IMR-90 (cell line): ENCODE results near the gene SPTY2D1. TPM values are rescaled to one million over a fixed set of nuclear protein-coding genes. Genes with fewer than 3 reads are reported as not detected.
"Not testable (repeated sequence)": the region's sequence is repeated elsewhere in the genome, so short reads cannot be mapped to it uniquely, and the experiment has no call there.

ENCODE experiments used
- ATAC-seq: fragments of 200-7000 bp; cut with Tn5 transposase; 2 replicates; pipeline ENCODE4 v1.9.1; 2020; ENCODE audit warnings: low read depth, mild to moderate bottlenecking, moderate library complexity
- BruUV-seq: library from RNA; stranded (reverse); fragments of 400-500 nt; replicated peaks from 2 replicates; lab custom pipeline; 2021; lab: Mats Ljungman, UMichigan
- CTCF ChIA-PET: fragments of 300-600 bp; formaldehyde crosslinking; extraction: SDS; loops from one replicate; lab custom pipeline; 2021; ENCODE audit warnings: antibody characterized with exemption; lab: Yijun Ruan, JAX
- POLR2A ChIA-PET: fragments of 300-600 bp; sonication (Branson Sonifier 250); formaldehyde crosslinking; loops from one replicate; lab custom pipeline; 2022; ENCODE audit warnings: antibody characterized with exemption; ENCODE audit not compliant: unreplicated experiment; lab: Charles Lee
- DNase-seq: peaks from one replicate; pipeline ENCODE4 v3.0.0; 2013
- H2AFZ ChIP-seq: replicated peaks from 2 replicates; pipeline ENCODE3; 2013; ENCODE audit warnings: low read length, mild to moderate bottlenecking; ENCODE audit not compliant: poor library complexity
- H2AK5ac ChIP-seq: 2 replicates; pipeline ENCODE4 v1.6.1; 2013; ENCODE audit warnings: low read depth, low read length, inconsistent platforms
- H2AK9ac ChIP-seq: replicated peaks from 2 replicates; pipeline ENCODE3; 2013; ENCODE audit warnings: mild to moderate bottlenecking, low read depth, low read length, moderate library complexity; ENCODE audit not compliant: poor library complexity
- H2BK120ac ChIP-seq: 2 replicates; pipeline ENCODE4 v1.6.1; 2013; ENCODE audit warnings: low read depth, low read length, inconsistent platforms
- H2BK15ac ChIP-seq: 3 replicates; pipeline ENCODE4 v1.6.1; 2013; ENCODE audit warnings: low read depth, low read length, inconsistent platforms
- H2BK20ac ChIP-seq: 2 replicates; pipeline ENCODE4 v1.6.1; 2013; ENCODE audit warnings: low read depth, mild to moderate bottlenecking, inconsistent platforms, low read length, moderate library complexity
- H2BK5ac ChIP-seq: 2 replicates; pipeline ENCODE4 v1.6.1; 2013; ENCODE audit warnings: mild to moderate bottlenecking, low read depth, low read length, inconsistent platforms; ENCODE audit not compliant: poor library complexity, severe bottlenecking
- H3K14ac ChIP-seq: replicated peaks from 2 replicates; pipeline ENCODE4 v1.6.1; 2013; ENCODE audit warnings: low read depth, low read length, inconsistent platforms
- H3K18ac ChIP-seq: 2 replicates; pipeline ENCODE4 v1.6.1; 2013; ENCODE audit warnings: low read depth, low read length, control low read depth
- H3K23ac ChIP-seq: 2 replicates; pipeline ENCODE4 v1.6.1; 2013; ENCODE audit warnings: low read depth, low read length, inconsistent platforms
- H3K27ac ChIP-seq: 2 replicates; pipeline ENCODE4 v1.5.1; 2013; ENCODE audit warnings: mild to moderate bottlenecking, control low read depth, low read length; ENCODE audit not compliant: insufficient read depth
- H3K27me3 ChIP-seq: 2 replicates; pipeline ENCODE4 v1.6.1; 2013; ENCODE audit warnings: low read length; ENCODE audit not compliant: control insufficient read depth, insufficient read depth
- H3K36me3 ChIP-seq: 2 replicates; pipeline ENCODE4 v1.6.1; 2013; ENCODE audit warnings: low read length, mixed read lengths; ENCODE audit not compliant: control insufficient read depth, insufficient read depth
- H3K4ac ChIP-seq: 2 replicates; pipeline ENCODE4 v1.6.1; 2013; ENCODE audit warnings: low read depth, low read length, inconsistent platforms
- H3K4me1 ChIP-seq: 2 replicates; pipeline ENCODE4 v1.6.1; 2013; ENCODE audit warnings: low read length, mixed read lengths; ENCODE audit not compliant: control insufficient read depth, insufficient read depth
- H3K4me2 ChIP-seq: 2 replicates; pipeline ENCODE4 v1.6.1; 2013; ENCODE audit warnings: low read depth, mild to moderate bottlenecking, control low read depth, low read length, moderate library complexity
- H3K4me3 ChIP-seq: 2 replicates; pipeline ENCODE4 v1.5.1; 2013; ENCODE audit warnings: low read depth, mild to moderate bottlenecking, control low read depth, low read length, moderate library complexity; ENCODE audit not compliant: insufficient read depth
- H3K56ac ChIP-seq: 2 replicates; pipeline ENCODE4 v1.6.1; 2013; ENCODE audit warnings: low read length, inconsistent platforms; ENCODE audit not compliant: insufficient read depth; ENCODE audit errors: extremely low read depth
- H3K79me1 ChIP-seq, 2 experiments: 2 replicates each; pipeline ENCODE4 v1.6.1; 2013; ENCODE audit warnings: low read length in 2 of 2, inconsistent platforms in 1 of 2, low read depth in 1 of 2
- H3K9ac ChIP-seq: 2 replicates; pipeline ENCODE4 v1.6.1; 2013; ENCODE audit warnings: low read depth, low read length, control low read depth
- H3K9me1 ChIP-seq: 2 replicates; pipeline ENCODE4 v1.6.1; 2013; ENCODE audit warnings: low read length, inconsistent platforms; ENCODE audit not compliant: insufficient read depth
- H3K9me3 ChIP-seq: 2 replicates; pipeline ENCODE4 v1.6.1; 2013; ENCODE audit warnings: low read length; ENCODE audit not compliant: control insufficient read depth, insufficient read depth
- H4K20me1 ChIP-seq: 2 replicates; pipeline ENCODE4 v1.6.1; 2013; ENCODE audit warnings: low read length, inconsistent platforms; ENCODE audit not compliant: insufficient read depth
- H4K5ac ChIP-seq: 2 replicates; pipeline ENCODE4 v1.6.1; 2013; ENCODE audit warnings: mild to moderate bottlenecking, low read depth, low read length, control low read depth
- H4K8ac ChIP-seq, 2 experiments: 2 replicates each; pipeline ENCODE4 v1.6.1; 2013; ENCODE audit warnings: low read depth in 2 of 2, low read length in 2 of 2, control low read depth in 1 of 2, inconsistent platforms in 1 of 2
- H4K91ac ChIP-seq: 2 replicates; pipeline ENCODE4 v1.6.1; 2013; ENCODE audit warnings: low read depth, low read length, inconsistent platforms; ENCODE audit not compliant: insufficient read depth
- WGBS, 2 experiments: methylation state at CpG; one replicate each; pipeline versions ENCODE4 v1.1.5 to v1.1.7; 2013; ENCODE audit warnings: missing lambda C conversion rate in 2 of 2; ENCODE audit not compliant: insufficient read length in 1 of 2; ENCODE audit errors: extremely low coverage in 2 of 2; 5-methylcytosine and 5-hydroxymethylcytosine counted together
- dilution Hi-C: fragments of 300-500 bp; cut with HindIII; formaldehyde crosslinking; loops from one replicate; pipeline ENCODE4 v1.14.3; 2018; ENCODE audit warnings: low sequenced_read_pairs; ENCODE audit not compliant: unreplicated experiment
- in situ Hi-C: fragments of 300-500 bp; cut with MboI; formaldehyde crosslinking; loops from 3 replicates; pipeline ENCODE4 v1.14.3; 2019; ENCODE audit warnings: low sequenced_read_pairs, inconsistent platforms, mixed read lengths
- intact Hi-C: fragments of 100-400 bp; cut with micrococcal nuclease; formaldehyde crosslinking; loops from 2 replicates; pipeline ENCODE4 v1.10.0; 2022
- polyA plus RNA-seq, 3 experiments: library from polyadenylated mRNA; depleted of rRNA; stranded (reverse); fragments of >200 nt; gene quantifications; 2 replicates each; pipeline ENCODE4 v1.2.3, GENCODE V29; 2012; ENCODE audit warnings: low replicate concordance in 1 of 3
- total RNA-seq: library from RNA; depleted of rRNA; stranded (reverse); fragments of >200 nt; gene quantifications from 2 replicates; pipeline ENCODE4 v1.2.3, GENCODE V29; 2012

The SPTY2D1 gene
- total and polyA plus RNA-seq, 2 of the 4 experiments (the other 2 are of a cell fraction) = 10.3 to 36.6 TPM

DNA sequence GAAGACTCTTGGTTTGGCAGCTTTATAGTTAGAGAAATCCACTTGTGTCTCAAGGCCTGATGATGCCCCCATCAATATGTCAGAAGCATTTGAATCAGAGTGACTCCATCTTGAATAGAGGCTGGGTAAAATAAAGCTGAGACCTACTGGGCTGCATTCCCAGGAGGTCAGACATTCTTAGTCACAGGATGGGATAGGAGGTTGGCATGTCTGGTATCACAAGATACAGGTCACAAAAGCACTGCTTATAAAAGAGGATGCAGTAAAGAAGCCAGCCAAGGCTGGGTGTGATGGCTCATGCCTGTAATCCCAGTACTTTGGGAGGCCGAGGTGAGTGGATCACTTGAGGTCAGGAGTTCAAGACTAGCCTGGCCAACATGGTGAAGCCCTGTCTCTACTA is 47.8 kb upstream of the SPTY2D1 start:
- DNase-seq, H2AK9ac ChIP-seq, H2BK15ac ChIP-seq, H3K27ac ChIP-seq, H2BK120ac ChIP-seq, H2BK5ac ChIP-seq, H3K4me1 ChIP-seq, H4K91ac ChIP-seq, H3K79me1 ChIP-seq, H3K4me3 ChIP-seq, POLR2A ChIA-PET, H2BK20ac ChIP-seq, dilution Hi-C loops, H3K9ac ChIP-seq, H2AFZ ChIP-seq, H3K4ac ChIP-seq, H4K20me1 ChIP-seq, H3K27me3 ChIP-seq, H3K9me3 ChIP-seq, H3K56ac ChIP-seq, ATAC-seq, CTCF ChIA-PET, BruUV-seq, H3K36me3 ChIP-seq, H2AK5ac ChIP-seq, H3K14ac ChIP-seq, H3K4me2 ChIP-seq, H3K18ac ChIP-seq, H4K5ac ChIP-seq, H3K9me1 ChIP-seq, H4K8ac ChIP-seq, H3K23ac ChIP-seq, intact Hi-C loops, in situ Hi-C loops: not testable (repeated sequence)
- WGBS, 2 experiments = no CpG with 5 or more reads among the region's 1 CpG
